IPS-18a (cell line): ENCODE data around the gene ARSI.

Source experiments
- H3K27ac ChIP-seq: one replicate; pipeline ENCODE4 v1.5.1; 2013; ENCODE audit warnings: low read length
- H3K27me3 ChIP-seq: one replicate; pipeline ENCODE4 v1.6.1; 2013; ENCODE audit warnings: mild to moderate bottlenecking, low read length; ENCODE audit not compliant: control insufficient read depth, insufficient read depth
- H3K36me3 ChIP-seq: one replicate; pipeline ENCODE4 v1.6.1; 2013; ENCODE audit warnings: low read depth, low read length; ENCODE audit not compliant: control insufficient read depth
- H3K4me1 ChIP-seq: one replicate; pipeline ENCODE4 v1.6.1; 2013; ENCODE audit warnings: low read depth, low read length; ENCODE audit not compliant: control insufficient read depth
- H3K4me3 ChIP-seq: one replicate; pipeline ENCODE4 v1.5.1; 2013; ENCODE audit warnings: low read length
- H3K9ac ChIP-seq: one replicate; pipeline ENCODE4 v1.6.1; 2013; ENCODE audit warnings: mild to moderate bottlenecking, low read length, moderate library complexity
- H3K9me3 ChIP-seq: one replicate; pipeline ENCODE4 v1.6.1; 2013; ENCODE audit warnings: low read depth, low read length; ENCODE audit not compliant: control insufficient read depth

Gene ARSI

DNA sequence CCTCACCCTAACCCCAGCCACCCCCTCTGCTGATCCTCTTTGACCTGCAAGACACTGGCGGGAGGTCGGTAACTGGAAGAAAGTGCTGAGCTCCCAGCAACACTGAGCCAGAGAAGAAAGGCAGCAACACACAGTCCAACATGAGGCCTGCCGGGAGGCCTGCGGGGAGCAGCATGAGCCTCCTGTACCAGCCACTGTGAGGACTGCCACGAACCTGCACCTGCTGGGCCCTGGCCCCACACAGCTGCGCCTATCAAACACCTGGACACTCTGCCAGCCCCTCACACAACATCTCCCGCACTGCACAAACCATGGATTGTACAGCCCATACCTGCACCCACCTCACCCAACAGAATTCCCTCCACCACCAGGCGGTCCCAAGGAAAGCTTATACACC, 31.4 kb downstream of the ARSI start:
- H3K9me3 ChIP-seq = no peaks in the 10 kb centered on the region
- H3K27ac ChIP-seq = no peak overlapping the region
- no peak overlapping the region for H3K9ac ChIP-seq
- no peak overlapping the region for H3K4me3 ChIP-seq
- H3K4me1 ChIP-seq = peaks cover 11% of the 10 kb centered on the region
- no peaks in the 10 kb centered on the region for H3K27me3 ChIP-seq
- H3K36me3 ChIP-seq = no peaks in the 10 kb centered on the region

DNA sequence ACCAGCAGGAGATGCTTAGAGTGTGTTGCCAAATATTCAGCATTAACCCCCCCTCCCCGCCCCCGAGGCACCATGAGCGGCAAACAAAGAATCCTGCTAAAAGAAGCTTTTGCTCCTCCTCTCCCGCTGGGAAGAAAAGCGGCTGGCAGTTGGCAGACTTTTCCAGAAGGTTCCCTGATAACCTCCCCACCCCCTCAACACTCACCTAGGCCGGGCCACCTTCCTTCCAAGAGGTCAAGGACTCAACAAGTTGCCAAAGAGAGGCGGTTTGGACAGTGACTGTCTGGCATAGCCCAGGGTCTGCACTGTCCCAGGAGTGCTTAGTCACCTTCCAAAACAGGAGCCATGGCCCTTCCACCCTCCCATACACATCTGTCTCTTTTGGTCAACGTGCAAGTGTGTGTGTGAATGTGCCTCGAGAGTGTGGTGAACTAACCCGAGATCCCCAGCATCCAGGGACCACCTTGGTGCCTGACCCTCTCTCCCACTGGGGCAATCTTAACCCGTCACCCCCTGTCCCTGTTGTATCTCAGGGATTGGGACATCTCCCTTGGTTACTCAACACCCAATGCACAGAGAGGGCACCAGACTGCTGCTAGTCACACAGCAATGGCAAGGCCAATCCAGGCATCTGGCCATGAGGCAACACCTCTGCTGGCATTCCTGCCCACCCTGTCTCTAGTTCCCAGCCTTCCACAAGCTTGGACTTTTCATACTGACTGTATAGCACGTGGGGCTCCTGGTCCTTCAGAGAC, 32.0 kb downstream of the ARSI start:
- Histone ChIP-seq H3K27me3 (no peaks in the 10 kb centered on the region), H3K36me3 (no peaks in the 10 kb centered on the region), H3K9ac (no peak overlapping the region), H3K9me3 (no peaks in the 10 kb centered on the region), H3K27ac (no peak overlapping the region), H3K4me1 (peaks cover 11% of the 10 kb centered on the region), H3K4me3 (no peak overlapping the region)

DNA sequence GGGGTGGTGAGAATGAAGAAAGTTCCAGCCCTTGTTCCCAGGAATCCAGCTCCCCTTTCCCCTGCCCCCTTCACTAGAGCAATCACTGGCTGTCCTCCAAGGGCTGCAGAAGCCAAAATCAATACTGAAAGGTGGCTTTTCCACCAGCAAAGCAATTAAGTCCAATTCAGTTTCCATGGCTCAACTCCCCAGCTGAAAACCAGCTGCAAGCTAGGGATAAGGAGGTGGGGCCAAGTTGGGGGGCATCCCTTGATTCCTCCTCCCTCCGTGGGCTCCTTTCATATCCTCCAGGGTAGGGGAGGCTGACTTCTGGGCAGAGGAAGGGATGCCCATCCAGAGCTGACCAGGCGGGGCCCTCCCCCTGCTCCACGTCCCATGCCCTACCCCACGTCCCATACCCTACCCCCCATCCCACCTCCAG, 35.8 kb downstream of the ARSI start:
- Histone ChIP-seq H3K9ac (no peak overlapping the region), H3K27me3 (no peaks in the 10 kb centered on the region)

DNA sequence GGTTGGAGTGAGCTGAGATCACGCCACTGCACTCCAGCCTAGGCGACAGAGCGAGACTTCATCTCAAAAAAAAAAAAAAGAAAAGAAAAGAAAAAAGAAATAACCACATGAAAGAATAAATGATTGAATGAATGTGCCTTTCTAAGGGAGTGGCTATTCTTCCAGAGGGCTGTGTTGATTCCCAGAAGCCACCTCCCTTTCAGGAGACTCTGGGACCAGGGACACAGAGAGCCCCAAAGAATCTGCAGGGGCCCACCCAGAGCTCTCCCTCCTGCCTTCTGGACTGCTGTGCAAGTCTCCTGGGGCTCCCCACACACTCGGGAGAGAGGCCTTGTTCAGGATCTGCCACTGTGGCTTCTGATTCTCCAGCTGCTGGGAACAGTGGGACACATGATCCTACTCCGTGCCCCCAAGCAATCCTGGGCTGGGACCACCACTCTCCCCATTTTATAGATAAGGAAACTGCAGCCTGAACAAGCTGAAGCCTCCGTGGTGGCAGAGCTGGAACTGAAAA, 36.8 kb downstream of the ARSI start:
- Histone ChIP-seq H3K4me3 (no peak overlapping the region), H3K27ac (no peak overlapping the region), H3K9me3 (no peaks in the 10 kb centered on the region), H3K27me3 (no peaks in the 10 kb centered on the region), H3K9ac (no peak overlapping the region), H3K36me3 (no peaks in the 10 kb centered on the region), H3K4me1 (peaks cover 8% of the 10 kb centered on the region)

More for the DNA sequence above, 35.8 kb downstream of the ARSI start:
- H3K4me1 ChIP-seq = peaks cover 11% of the 10 kb centered on the region
- H3K27ac ChIP-seq = no peak overlapping the region
- H3K4me3 ChIP-seq = no peak overlapping the region
- no peaks in the 10 kb centered on the region for H3K36me3 ChIP-seq
- no peaks in the 10 kb centered on the region for H3K9me3 ChIP-seq

DNA sequence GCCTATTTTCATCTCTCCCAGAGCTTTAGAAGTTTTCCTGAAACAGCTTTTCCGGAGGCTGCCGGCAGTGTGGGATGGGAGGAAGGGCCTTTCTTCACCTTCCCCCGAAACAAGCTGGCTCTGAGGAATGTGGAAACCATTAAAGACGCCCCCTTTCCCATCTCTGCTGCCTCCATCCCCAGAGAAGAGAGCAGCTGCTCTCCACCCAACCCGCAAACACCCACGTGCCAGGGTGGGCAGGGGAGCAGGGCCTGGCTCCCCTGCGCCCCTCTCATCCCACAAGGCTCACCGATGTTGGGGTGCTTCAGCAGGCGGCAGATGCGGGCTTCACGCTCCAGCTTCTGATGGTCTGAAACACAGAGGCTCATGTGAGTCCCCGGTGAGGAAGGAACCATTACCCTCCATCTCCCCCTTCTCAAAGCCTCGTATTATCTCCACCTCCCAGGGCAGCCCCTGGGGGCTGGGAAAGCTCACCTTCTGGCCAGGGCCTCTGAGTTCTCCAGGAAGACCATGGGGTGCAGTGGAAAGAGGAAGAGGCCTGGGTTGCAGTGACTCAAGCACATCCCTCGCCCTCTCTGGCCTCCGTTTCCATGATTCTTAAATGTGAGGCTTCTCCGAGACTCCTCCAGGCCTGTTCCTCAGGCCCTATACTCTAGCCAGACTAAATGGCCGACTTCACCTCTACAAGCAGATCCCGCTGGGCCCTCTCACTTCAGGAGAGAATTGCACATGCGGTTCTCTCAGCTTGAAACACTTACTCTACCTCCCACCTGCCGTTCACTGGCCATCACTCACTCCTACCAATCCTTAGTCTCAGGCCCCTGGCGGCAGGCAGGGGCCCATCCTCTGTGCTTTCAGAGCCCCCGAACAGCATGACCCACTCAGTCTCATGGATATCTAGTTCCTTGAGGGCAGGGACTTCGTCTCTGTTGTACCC, 37.8 kb downstream of the ARSI start:
- Histone ChIP-seq H3K4me3 (no peak overlapping the region), H3K4me1 (no peaks in the 10 kb centered on the region), H3K27ac (no peak overlapping the region), H3K9me3 (no peaks in the 10 kb centered on the region), H3K36me3 (no peaks in the 10 kb centered on the region), H3K9ac (no peak overlapping the region), H3K27me3 (no peaks in the 10 kb centered on the region)

DNA sequence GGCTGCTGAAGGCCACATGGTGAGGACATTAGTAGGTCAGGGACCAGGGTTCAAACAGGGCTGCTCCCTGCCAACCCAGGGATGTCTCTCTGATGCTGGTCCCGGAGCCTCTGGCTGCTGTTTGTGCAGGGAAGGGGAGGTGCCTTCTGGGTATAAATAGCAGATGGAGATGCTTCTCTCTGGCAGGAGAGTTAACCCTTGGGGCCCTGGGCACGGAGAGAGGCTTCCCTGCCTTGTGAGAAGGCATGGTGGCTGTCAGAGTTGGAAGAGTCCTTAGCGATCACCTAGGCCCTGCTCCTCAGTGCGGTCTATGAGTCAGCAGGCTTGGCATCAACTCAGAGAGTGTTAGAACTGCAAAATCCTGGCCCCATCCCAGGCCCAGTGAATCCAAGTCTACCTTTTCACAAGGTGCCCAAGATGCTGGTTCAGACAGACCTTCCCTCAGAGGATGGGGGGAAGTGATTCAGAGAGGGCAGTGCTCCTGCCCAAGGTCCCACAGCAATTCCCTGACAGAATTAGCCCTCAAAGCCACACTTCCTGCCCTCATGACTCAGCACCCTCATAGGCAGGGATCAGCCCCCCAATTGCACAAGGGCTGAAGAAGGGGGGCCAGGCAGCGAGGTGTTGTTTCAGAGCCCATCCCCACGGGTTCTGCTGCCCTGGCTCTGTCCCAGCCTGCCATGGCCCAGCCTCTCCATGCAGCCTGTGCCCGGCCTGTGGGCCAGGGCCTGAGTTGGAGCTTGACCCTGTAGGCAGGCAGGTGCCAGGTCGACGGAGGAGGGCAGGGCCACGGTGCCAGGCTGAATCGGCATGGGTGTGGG, 38.7 kb downstream of the ARSI start:
- H3K4me3 ChIP-seq = no peak overlapping the region

DNA sequence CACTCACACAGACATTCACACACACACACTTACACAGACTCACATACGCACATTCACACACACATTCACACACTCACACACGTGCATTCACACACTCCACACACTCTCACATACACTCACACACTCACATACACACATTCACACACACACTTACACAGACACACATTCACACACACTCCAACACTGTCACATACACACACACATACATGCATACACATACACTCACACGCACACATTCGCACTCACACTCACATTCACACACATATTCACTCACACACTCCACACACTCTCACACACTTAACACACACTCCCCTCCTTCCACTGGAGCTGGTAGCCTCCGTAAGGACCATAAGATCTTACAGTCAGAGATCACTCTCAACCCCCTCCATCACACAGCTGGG, 39.3 kb downstream of the ARSI start:
- Histone ChIP-seq H3K4me3 (no peak overlapping the region), H3K27ac (no peak overlapping the region), H3K9ac (no peak overlapping the region)

More for the DNA sequence above, 38.7 kb downstream of the ARSI start:
- Histone ChIP-seq H3K9me3 (no peaks in the 10 kb centered on the region), H3K27ac (no peak overlapping the region), H3K4me1 (no peaks in the 10 kb centered on the region), H3K9ac (no peak overlapping the region), H3K36me3 (no peaks in the 10 kb centered on the region), H3K27me3 (no peaks in the 10 kb centered on the region)

DNA sequence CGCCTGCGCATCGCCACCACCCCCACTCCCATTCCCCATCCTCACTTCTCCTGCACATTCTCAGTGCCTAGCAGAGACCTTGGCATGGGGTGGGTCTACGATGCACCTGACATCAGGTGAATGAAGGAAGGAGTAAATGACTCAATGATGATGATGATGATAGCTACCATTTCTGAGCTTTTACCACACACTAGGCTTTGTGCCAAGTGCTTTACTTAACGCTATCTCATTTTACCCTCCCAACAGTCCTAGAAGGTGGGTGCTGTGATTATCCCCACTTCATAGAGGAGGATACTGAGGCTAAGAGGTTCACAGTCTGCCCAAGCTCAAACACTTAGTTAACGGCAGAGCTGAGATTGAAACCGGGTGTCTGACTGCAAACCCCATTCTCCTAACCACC, 40.2 kb downstream of the ARSI start:
- H3K27me3 ChIP-seq = no peaks in the 10 kb centered on the region
- no peaks in the 10 kb centered on the region for H3K4me1 ChIP-seq
- H3K4me3 ChIP-seq = no peak overlapping the region
- no peak overlapping the region for H3K9ac ChIP-seq
- H3K36me3 ChIP-seq = no peaks in the 10 kb centered on the region
- no peak overlapping the region for H3K27ac ChIP-seq
- no peaks in the 10 kb centered on the region for H3K9me3 ChIP-seq

More for the DNA sequence above, 39.3 kb downstream of the ARSI start:
- H3K36me3 ChIP-seq = no peaks in the 10 kb centered on the region
- no peaks in the 10 kb centered on the region for H3K4me1 ChIP-seq
- H3K9me3 ChIP-seq = no peaks in the 10 kb centered on the region
- no peaks in the 10 kb centered on the region for H3K27me3 ChIP-seq

DNA sequence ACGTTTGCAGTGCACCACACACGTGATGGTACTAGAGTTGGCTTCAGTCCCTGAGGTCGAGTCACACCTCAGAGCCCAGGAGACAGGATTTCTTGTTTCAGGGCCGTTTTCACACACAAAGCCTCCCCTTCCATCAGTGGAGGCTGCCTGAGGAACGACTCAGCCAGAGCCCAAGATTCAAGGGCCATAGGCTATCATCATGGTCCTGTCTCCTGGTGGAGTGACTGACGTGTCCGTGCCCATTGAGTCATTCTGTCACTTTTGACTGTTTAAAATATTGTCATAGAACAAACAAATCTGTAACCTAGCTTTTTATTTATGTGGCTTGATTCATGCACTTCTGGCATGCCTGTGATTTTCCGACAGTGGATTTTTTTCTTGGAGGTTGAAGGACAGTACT, 41.5 kb downstream of the ARSI start:
- H3K9ac ChIP-seq = no peak overlapping the region
- H3K27ac ChIP-seq = no peak overlapping the region
- no peaks in the 10 kb centered on the region for H3K36me3 ChIP-seq
- no peaks in the 10 kb centered on the region for H3K9me3 ChIP-seq
- peaks cover 2% of the 10 kb centered on the region for H3K4me1 ChIP-seq
- H3K4me3 ChIP-seq = no peak overlapping the region
- no peaks in the 10 kb centered on the region for H3K27me3 ChIP-seq

DNA sequence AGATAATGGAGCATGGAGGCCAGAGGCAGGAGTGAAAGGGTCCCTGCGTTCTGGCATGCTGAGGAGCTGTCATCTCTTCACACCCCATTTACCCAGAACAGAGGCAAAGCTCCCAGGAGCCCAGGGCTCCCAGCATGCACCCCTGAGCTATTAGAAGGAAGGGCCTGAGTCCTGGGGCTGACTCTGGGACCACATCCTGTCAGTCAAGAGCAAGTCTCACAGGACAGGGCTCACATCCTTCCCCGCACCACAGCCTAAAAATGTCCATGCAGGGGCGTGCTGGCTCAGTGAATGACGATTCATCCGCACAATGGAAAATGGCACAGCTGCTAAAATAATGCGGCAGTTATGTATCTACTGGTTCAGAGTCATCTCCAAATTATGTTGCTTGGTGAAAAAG, 44.6 kb downstream of the ARSI start:
- Histone ChIP-seq H3K9ac (no peak overlapping the region), H3K9me3 (no peaks in the 10 kb centered on the region), H3K27ac (no peak overlapping the region), H3K27me3 (no peaks in the 10 kb centered on the region), H3K4me3 (no peak overlapping the region), H3K4me1 (peaks cover 6% of the 10 kb centered on the region), H3K36me3 (no peaks in the 10 kb centered on the region)

DNA sequence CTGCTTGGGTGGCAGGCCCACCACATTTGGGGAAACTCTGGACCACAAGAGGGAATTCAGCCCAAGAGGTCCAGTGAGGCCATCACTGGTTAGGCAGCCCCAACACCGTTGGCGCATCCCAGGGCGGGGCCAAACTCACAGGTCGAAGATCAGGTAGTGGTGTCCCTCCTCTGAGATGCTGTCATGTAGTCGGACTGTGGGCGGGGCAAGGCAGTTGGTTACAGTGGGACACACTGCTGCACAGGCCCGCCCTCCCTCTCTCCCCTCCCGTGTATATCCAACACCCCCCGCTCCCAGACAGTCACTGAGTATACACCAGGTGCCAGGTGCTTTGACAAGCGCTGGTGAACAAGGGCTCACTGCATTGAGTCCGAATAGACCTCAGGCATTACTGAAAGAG, 45.3 kb downstream of the ARSI start:
- H3K36me3 ChIP-seq = no peaks in the 10 kb centered on the region
- H3K27ac ChIP-seq = no peak overlapping the region
- no peak overlapping the region for H3K4me3 ChIP-seq
- no peak overlapping the region for H3K9ac ChIP-seq
- H3K9me3 ChIP-seq = no peaks in the 10 kb centered on the region
- peaks cover 6% of the 10 kb centered on the region for H3K4me1 ChIP-seq
- H3K27me3 ChIP-seq = no peaks in the 10 kb centered on the region
